ENCODE measurements around the gene CYP2U1. TPM values are rescaled to one million over a fixed set of nuclear protein-coding genes. Genes with fewer than 3 reads are reported as not detected.

Gene CYP2U1
- total and polyA plus RNA-seq, 2 experiments from 2014 or later = 3.2 to 9.9 TPM

DNA sequence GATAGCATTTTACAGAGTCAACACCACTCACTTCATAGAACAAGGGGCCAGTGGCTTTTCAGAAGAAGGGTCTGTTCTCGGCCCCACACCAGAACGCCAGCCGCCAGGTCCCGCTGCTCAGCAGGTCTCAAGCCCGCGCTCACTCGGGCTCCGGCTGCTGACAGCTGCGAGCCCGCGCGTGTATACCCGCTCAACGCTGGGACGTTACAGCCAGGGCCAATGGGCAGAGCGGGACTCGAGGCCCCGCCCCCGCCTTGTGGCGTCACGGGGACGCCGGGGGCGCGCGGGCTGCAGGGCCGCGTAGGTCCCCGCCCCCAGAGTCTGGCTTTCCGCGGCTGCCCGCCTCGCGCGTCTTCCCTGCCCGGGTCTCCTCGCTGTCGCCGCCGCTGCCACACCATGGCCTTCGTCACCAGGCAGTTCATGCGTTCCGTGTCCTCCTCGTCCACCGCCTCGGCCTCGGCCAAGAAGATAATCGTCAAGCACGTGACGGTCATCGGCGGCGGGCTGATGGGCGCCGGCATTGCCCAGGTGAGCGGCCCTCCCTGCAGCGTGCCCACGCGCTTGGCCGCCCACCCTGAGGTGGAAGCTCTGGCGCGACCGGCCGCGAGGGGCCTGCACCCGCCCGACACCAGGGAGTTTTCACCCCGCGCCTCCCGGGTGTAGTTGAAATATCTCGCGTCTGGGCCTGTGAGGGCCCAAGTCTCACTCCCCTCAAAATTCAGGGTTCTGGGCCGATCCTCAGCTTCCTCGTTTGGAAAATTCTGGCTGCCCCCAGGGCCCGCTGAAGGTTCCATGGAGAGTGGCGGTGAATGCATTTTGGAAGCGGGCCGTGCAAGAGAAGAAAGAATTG is 58.4 kb downstream of the CYP2U1 start, which contains the start of gene HADH:
HADH (plus strand) TSS at position 353 of the 850 bp plus-strand sequence; CDS start at position 397, 44 bp downstream.
- ATAC-seq = peak; percentile 97
- Mint-ChIP-seq H3K36me3 (ENCODE audit: low read depth) (no peaks in the 10 kb centered on the region), H3K4me1 (peaks cover 40% of the 10 kb centered on the region), H3K9me3 (no peaks in the 10 kb centered on the region), H3K4me3 (peak within 1 kb of the TSS; percentile 91), H3K27ac (peak within 1 kb of the TSS; percentile 92), H3K27me3 (ENCODE audit: insufficient read depth, low read depth, poor library complexity) (no peaks in the 10 kb centered on the region)
- Histone ChIP-seq H3K27ac (ENCODE audit: low read depth) (no peak within 1 kb of the TSS), H3K4me2 (peak within 1 kb of the TSS; percentile 92), H3K27me3 (ENCODE audit: insufficient read depth) (peaks cover 5% of the 10 kb centered on the region), H3K4me3 (peak within 1 kb of the TSS; percentile 88), H4K20me1 (replicated peaks; ENCODE audit: insufficient read depth) (peaks cover 26% of the 10 kb centered on the region), H3K9me2 (ENCODE audit: insufficient read depth) (no peaks in the 10 kb centered on the region; the same call in 1 of the 2 replicates), H2AFZ (peak within 1 kb of the TSS; percentile 96), H3K79me2 (replicated peaks; ENCODE audit: insufficient read depth) (peaks cover 48% of the 10 kb centered on the region), H3F3A (replicated peaks; ENCODE audit: low read depth) (no peaks in the 10 kb centered on the region), H3K36me3 (ENCODE audit: insufficient read depth) (no peaks in the 10 kb centered on the region), H3K4me1 (ENCODE audit: insufficient read depth) (peaks cover 27% of the 10 kb centered on the region)
- TF ChIP-seq, protein P1, sequence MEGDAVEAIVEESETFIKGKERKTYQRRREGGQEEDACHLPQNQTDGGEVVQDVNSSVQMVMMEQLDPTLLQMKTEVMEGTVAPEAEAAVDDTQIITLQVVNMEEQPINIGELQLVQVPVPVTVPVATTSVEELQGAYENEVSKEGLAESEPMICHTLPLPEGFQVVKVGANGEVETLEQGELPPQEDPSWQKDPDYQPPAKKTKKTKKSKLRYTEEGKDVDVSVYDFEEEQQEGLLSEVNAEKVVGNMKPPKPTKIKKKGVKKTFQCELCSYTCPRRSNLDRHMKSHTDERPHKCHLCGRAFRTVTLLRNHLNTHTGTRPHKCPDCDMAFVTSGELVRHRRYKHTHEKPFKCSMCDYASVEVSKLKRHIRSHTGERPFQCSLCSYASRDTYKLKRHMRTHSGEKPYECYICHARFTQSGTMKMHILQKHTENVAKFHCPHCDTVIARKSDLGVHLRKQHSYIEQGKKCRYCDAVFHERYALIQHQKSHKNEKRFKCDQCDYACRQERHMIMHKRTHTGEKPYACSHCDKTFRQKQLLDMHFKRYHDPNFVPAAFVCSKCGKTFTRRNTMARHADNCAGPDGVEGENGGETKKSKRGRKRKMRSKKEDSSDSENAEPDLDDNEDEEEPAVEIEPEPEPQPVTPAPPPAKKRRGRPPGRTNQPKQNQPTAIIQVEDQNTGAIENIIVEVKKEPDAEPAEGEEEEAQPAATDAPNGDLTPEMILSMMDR (conservative IDR thresholded peaks at IDR 0.05; ENCODE audit: low read depth in 2 of 2) = no peak
- TF ChIP-seq NANOG (IDR thresholded peaks at IDR 0.05; ENCODE audit: borderline replicate concordance) = no peak
- TF ChIP-seq JUNB (IDR thresholded peaks at IDR 0.05; ENCODE audit: unreplicated experiment) = no peak
- no peak for TF ChIP-seq ZNF462 (CRISPR knock-in tag; IDR thresholded peaks at IDR 0.05)
- peak; percentile 91 for TF ChIP-seq CREB1 (CRISPR knock-in tag; IDR thresholded peaks at IDR 0.05; ENCODE audit: low read depth)
- TF ChIP-seq EZH2 (IDR thresholded peaks at IDR 0.05; ENCODE audit: low read depth, unreplicated experiment) = no peak
- no peak for TF ChIP-seq ZNF331 (CRISPR knock-in tag; IDR thresholded peaks at IDR 0.05; ENCODE audit: low read depth)
- no peak for TF ChIP-seq ZNF114 (CRISPR knock-in tag; IDR thresholded peaks at IDR 0.05)
- peak; percentile 86 for TF ChIP-seq POLR2AphosphoS5 (IDR thresholded peaks at IDR 0.05; ENCODE audit: low read depth)
- TF ChIP-seq, protein P2, sequence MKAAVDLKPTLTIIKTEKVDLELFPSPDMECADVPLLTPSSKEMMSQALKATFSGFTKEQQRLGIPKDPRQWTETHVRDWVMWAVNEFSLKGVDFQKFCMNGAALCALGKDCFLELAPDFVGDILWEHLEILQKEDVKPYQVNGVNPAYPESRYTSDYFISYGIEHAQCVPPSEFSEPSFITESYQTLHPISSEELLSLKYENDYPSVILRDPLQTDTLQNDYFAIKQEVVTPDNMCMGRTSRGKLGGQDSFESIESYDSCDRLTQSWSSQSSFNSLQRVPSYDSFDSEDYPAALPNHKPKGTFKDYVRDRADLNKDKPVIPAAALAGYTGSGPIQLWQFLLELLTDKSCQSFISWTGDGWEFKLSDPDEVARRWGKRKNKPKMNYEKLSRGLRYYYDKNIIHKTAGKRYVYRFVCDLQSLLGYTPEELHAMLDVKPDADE (IDR thresholded peaks at IDR 0.05) = no peak
- TF ChIP-seq STAT1 (IDR thresholded peaks at IDR 0.05; ENCODE audit: unreplicated experiment) = no peak
- no peak for TF ChIP-seq EZH2phosphoT487 (IDR thresholded peaks at IDR 0.05; ENCODE audit: unreplicated experiment)
- TF ChIP-seq, protein P3, sequence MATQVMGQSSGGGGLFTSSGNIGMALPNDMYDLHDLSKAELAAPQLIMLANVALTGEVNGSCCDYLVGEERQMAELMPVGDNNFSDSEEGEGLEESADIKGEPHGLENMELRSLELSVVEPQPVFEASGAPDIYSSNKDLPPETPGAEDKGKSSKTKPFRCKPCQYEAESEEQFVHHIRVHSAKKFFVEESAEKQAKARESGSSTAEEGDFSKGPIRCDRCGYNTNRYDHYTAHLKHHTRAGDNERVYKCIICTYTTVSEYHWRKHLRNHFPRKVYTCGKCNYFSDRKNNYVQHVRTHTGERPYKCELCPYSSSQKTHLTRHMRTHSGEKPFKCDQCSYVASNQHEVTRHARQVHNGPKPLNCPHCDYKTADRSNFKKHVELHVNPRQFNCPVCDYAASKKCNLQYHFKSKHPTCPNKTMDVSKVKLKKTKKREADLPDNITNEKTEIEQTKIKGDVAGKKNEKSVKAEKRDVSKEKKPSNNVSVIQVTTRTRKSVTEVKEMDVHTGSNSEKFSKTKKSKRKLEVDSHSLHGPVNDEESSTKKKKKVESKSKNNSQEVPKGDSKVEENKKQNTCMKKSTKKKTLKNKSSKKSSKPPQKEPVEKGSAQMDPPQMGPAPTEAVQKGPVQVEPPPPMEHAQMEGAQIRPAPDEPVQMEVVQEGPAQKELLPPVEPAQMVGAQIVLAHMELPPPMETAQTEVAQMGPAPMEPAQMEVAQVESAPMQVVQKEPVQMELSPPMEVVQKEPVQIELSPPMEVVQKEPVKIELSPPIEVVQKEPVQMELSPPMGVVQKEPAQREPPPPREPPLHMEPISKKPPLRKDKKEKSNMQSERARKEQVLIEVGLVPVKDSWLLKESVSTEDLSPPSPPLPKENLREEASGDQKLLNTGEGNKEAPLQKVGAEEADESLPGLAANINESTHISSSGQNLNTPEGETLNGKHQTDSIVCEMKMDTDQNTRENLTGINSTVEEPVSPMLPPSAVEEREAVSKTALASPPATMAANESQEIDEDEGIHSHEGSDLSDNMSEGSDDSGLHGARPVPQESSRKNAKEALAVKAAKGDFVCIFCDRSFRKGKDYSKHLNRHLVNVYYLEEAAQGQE (IDR thresholded peaks at IDR 0.05; ENCODE audit: unreplicated experiment) = no peak
- peak; percentile 89 for DNase-seq (ENCODE audit: low spot score)
